Common myeloid progenitor, CD34-positive (primary cell): ENCODE measurements around the gene CD83.

Source experiments
- CTCF ChIA-PET: fragments of 350-600 bp; sonication (Branson Sonifier 250); formaldehyde crosslinking; loops from one replicate; lab custom pipeline; 2021; ENCODE audit warnings: antibody characterized with exemption; lab: Charles Lee
- POLR2A ChIA-PET: fragments of 350-600 bp; sonication (Branson Sonifier 250); formaldehyde crosslinking; loops from one replicate; lab custom pipeline; 2021; ENCODE audit warnings: antibody characterized with exemption; lab: Charles Lee
- DNase-seq, 3 donors: peaks; one replicate each; pipeline versions ENCODE4 v3.0.0 to v3.0.0-alpha.2; 2013
- H3K27ac ChIP-seq, 2 experiments: 1 replicate in 1 of 2; 2 replicates in 1 of 2; pipeline ENCODE4 v1.7.0; 2013; ENCODE audit warnings: inconsistent platforms in 2 of 2, low read length in 2 of 2, mild to moderate bottlenecking in 2 of 2, low read depth in 1 of 2, moderate library complexity in 1 of 2; ENCODE audit not compliant: severe bottlenecking in 2 of 2, insufficient read depth in 1 of 2, poor library complexity in 1 of 2
- H3K27me3 ChIP-seq, 5 experiments: replicated peaks in 2 of 5; 1 replicate in 3 of 5; 2 replicates in 2 of 5; pipeline versions ENCODE4 v1.6.1 to v1.7.0; 2013; ENCODE audit warnings: low read length in 4 of 5, mild to moderate bottlenecking in 2 of 5, moderate library complexity in 2 of 5, inconsistent platforms in 1 of 5; ENCODE audit not compliant: insufficient read depth in 5 of 5, control insufficient read depth in 4 of 5
- H3K36me3 ChIP-seq, 4 experiments: 1 replicate in 2 of 4; 2 replicates in 2 of 4; pipeline versions ENCODE4 v1.6.1 to v1.7.0; 2013; ENCODE audit warnings: low read length in 3 of 4, control low read depth in 1 of 4, mild to moderate bottlenecking in 1 of 4; ENCODE audit not compliant: control insufficient read depth in 4 of 4, insufficient read depth in 4 of 4
- H3K4me1 ChIP-seq, 4 experiments: 1 replicate in 3 of 4; 2 replicates in 1 of 4; pipeline versions ENCODE4 v1.6.1 to v1.7.1; 2013; ENCODE audit warnings: low read length in 3 of 4, mild to moderate bottlenecking in 3 of 4, control low read depth in 1 of 4, inconsistent platforms in 1 of 4, moderate library complexity in 1 of 4; ENCODE audit not compliant: control insufficient read depth in 4 of 4, insufficient read depth in 4 of 4; ENCODE audit errors: control extremely low read depth in 1 of 4
- H3K4me3 ChIP-seq, 7 experiments: 1 replicate in 4 of 7; 2 replicates in 3 of 7; pipeline versions ENCODE4 v1.5.1 to v1.7.0; 2013; ENCODE audit warnings: mild to moderate bottlenecking in 7 of 7, low read length in 6 of 7, moderate library complexity in 6 of 7, inconsistent platforms in 2 of 7, low read depth in 2 of 7, control low read depth in 1 of 7; ENCODE audit not compliant: insufficient read depth in 4 of 7, control insufficient read depth in 1 of 7; ENCODE audit errors: extremely low read depth in 1 of 7
- H3K9me3 ChIP-seq, 5 experiments: 1 replicate in 4 of 5; 2 replicates in 1 of 5; pipeline versions ENCODE4 v1.6.1 to v1.7.1; 2013; ENCODE audit warnings: low read length in 4 of 5, mild to moderate bottlenecking in 2 of 5, inconsistent platforms in 1 of 5, low read depth in 1 of 5, moderate library complexity in 1 of 5; ENCODE audit not compliant: control insufficient read depth in 4 of 5, insufficient read depth in 2 of 5; ENCODE audit errors: control extremely low read depth in 1 of 5
- WGBS: methylation state at CpG from one replicate; pipeline ENCODE4 v1.1.5; 2013; ENCODE audit not compliant: insufficient coverage; 5-methylcytosine and 5-hydroxymethylcytosine counted together

Gene CD83

GRCh38 chr6:14074476-14075094, 43.0 kb upstream of the CD83 start:
- ChIA-PET CTCF (interaction anchor here (1.0 to 1.2 kb wide), 4 partner anchors 8 to 166 kb away, joined by 3 to 5 read pairs (median 4); no protein-coding TSS in a partner anchor), POLR2A (no interaction called here)
- H3K36me3 ChIP-seq = no peaks in the 10 kb centered on the region
- H3K9me3 ChIP-seq = no peaks in the 10 kb centered on the region
- H3K27me3 ChIP-seq = no peaks in the 10 kb centered on the region
- H3K27ac ChIP-seq = peak overlapping the region; percentile 30 to 76
- no CpG with 5 or more reads among the region's 3 CpGs for WGBS
- peak overlapping the region in 4 of 7 experiments; percentile 21 to 82 (median 50) for H3K4me3 ChIP-seq
- H3K4me1 ChIP-seq = peaks cover 4 to 11% (median 6%) of the 10 kb centered on the region in 4 experiments
- DNase-seq = no peak

GRCh38 chr6:14075095-14075503, 42.5 kb upstream of the CD83 start:
- 18% methylated on average over 3 of the region's 7 CpGs for WGBS
- H3K4me3 ChIP-seq = peak overlapping the region in 5 of 7 experiments; percentile 21 to 82 (median 52)
- CTCF ChIA-PET = interaction anchor here (1.0 to 1.2 kb wide), 3 partner anchors 8 to 166 kb away, joined by 3 to 5 read pairs (median 4); no protein-coding TSS in a partner anchor
- no peaks in the 10 kb centered on the region for H3K9me3 ChIP-seq
- POLR2A ChIA-PET = no interaction called here
- DNase-seq = peak; percentile 41 to 79 (median 73)
- H3K27me3 ChIP-seq = no peaks in the 10 kb centered on the region
- peaks cover 4 to 11% (median 6%) of the 10 kb centered on the region in 4 experiments for H3K4me1 ChIP-seq
- H3K36me3 ChIP-seq = no peaks in the 10 kb centered on the region
- H3K27ac ChIP-seq = peak overlapping the region; percentile 30 to 76

GRCh38 chr6:14077193-14077867, 40.2 kb upstream of the CD83 start:
- Histone ChIP-seq H3K27ac (no peak overlapping the region), H3K4me3 (no peak overlapping the region), H3K9me3 (no peaks in the 10 kb centered on the region), H3K27me3 (no peaks in the 10 kb centered on the region), H3K4me1 (peaks cover 4 to 7% (median 6%) of the 10 kb centered on the region in 4 experiments), H3K36me3 (no peaks in the 10 kb centered on the region)
- DNase-seq = no peak
- CTCF ChIA-PET = interaction anchor here (0.5 to 2.2 kb wide), 2 partner anchors 10 to 12 kb away, joined by 3 to 10 read pairs; no protein-coding TSS in a partner anchor
- POLR2A ChIA-PET = no interaction called here
- WGBS = 100% methylated on average over 1 of the region's 4 CpGs

GRCh38 chr6:14079433-14079832, 38.1 kb upstream of the CD83 start:
- Histone ChIP-seq H3K27me3 (no peaks in the 10 kb centered on the region), H3K4me3 (no peak overlapping the region), H3K9me3 (no peaks in the 10 kb centered on the region), H3K4me1 (peaks cover 4 to 7% (median 6%) of the 10 kb centered on the region in 4 experiments), H3K36me3 (no peaks in the 10 kb centered on the region), H3K27ac (no peak overlapping the region)
- ChIA-PET CTCF (interaction anchor here (1.1 kb wide), 1 partner anchor 13 kb away, joined by 3 read pairs; no protein-coding TSS in a partner anchor), POLR2A (no interaction called here)
- no peak for DNase-seq
- 100% methylated on average over 3 of the region's 5 CpGs for WGBS

GRCh38 chr6:14079971-14080370, 37.6 kb upstream of the CD83 start:
- DNase-seq = no peak
- Histone ChIP-seq H3K9me3 (no peaks in the 10 kb centered on the region), H3K4me3 (no peak overlapping the region), H3K27me3 (no peaks in the 10 kb centered on the region), H3K4me1 (peaks cover 2 to 6% (median 4%) of the 10 kb centered on the region in 4 experiments), H3K36me3 (no peaks in the 10 kb centered on the region), H3K27ac (no peak overlapping the region)
- CTCF ChIA-PET = interaction anchor here (0.6 to 1.1 kb wide), 2 partner anchors 12 to 13 kb away, joined by 3 read pairs; no protein-coding TSS in a partner anchor
- WGBS = 96% methylated on average over 3 of the region's 3 CpGs
- POLR2A ChIA-PET = no interaction called here

GRCh38 chr6:14081126-14081525, 36.4 kb upstream of the CD83 start:
- no peaks in the 10 kb centered on the region for H3K36me3 ChIP-seq
- H3K27ac ChIP-seq = no peak overlapping the region
- ChIA-PET POLR2A (no interaction called here), CTCF (interaction anchor here (1.3 kb wide), 1 partner anchor 14 kb away, joined by 4 read pairs; no protein-coding TSS in a partner anchor)
- no peak overlapping the region for H3K4me3 ChIP-seq
- 99% methylated on average over 4 of the region's 5 CpGs for WGBS
- no peak for DNase-seq
- no peaks in the 10 kb centered on the region for H3K27me3 ChIP-seq
- H3K9me3 ChIP-seq = no peaks in the 10 kb centered on the region
- no peaks in the 10 kb centered on the region for H3K4me1 ChIP-seq

GRCh38 chr6:14082771-14083170, 34.8 kb upstream of the CD83 start:
- ChIA-PET CTCF (no interaction called here), POLR2A (interaction anchor here (0.7 kb wide), 1 partner anchor 1600 kb away, joined by 3 read pairs; no protein-coding TSS in a partner anchor)
- Histone ChIP-seq H3K27ac (no peak overlapping the region), H3K36me3 (no peaks in the 10 kb centered on the region), H3K27me3 (no peaks in the 10 kb centered on the region), H3K4me3 (no peak overlapping the region), H3K4me1 (no peaks in the 10 kb centered on the region), H3K9me3 (no peaks in the 10 kb centered on the region)
- WGBS = 93% methylated on average over 3 of the region's 3 CpGs
- no peak for DNase-seq
